Stimulated activated effector memory CD8-positive, alpha-beta T cell treated with anti-CD3 and anti-CD28 coated beads, Interleukin-12 subunit alpha, Interleukin-12 subunit beta, amount 100 ng/mL, for 72 hours (primary cell): Measurements from ENCODE around the gene WDR7.

Source experiments
- ATAC-seq: fragments of 150-1000 bp; cut with Tn5 transposase; 2 replicates; pipeline ENCODE4 v1.10.0; 2021
- DNase-seq, 2 donors: peaks; one replicate each; pipeline ENCODE4 v3.0.0; 2021 to 2022; ENCODE audit warnings: low spot score in 2 of 2
- H3K27ac Mint-ChIP-seq: one replicate; pipeline ENCODE4 v1.8.0; 2022; ENCODE audit warnings: mild to moderate bottlenecking, mixed read lengths
- H3K36me3 Mint-ChIP-seq: one replicate; pipeline ENCODE4 v1.8.0; 2022; ENCODE audit warnings: mild to moderate bottlenecking, mixed read lengths
- H3K4me1 Mint-ChIP-seq: one replicate; pipeline ENCODE4 v1.8.0; 2022; ENCODE audit warnings: mixed read lengths
- H3K4me3 Mint-ChIP-seq: one replicate; pipeline ENCODE4 v1.8.0; 2022; ENCODE audit warnings: mild to moderate bottlenecking, mixed read lengths
- H3K9me3 Mint-ChIP-seq: one replicate; pipeline ENCODE4 v1.8.0; 2022; ENCODE audit warnings: mixed read lengths

Gene WDR7

DNA sequence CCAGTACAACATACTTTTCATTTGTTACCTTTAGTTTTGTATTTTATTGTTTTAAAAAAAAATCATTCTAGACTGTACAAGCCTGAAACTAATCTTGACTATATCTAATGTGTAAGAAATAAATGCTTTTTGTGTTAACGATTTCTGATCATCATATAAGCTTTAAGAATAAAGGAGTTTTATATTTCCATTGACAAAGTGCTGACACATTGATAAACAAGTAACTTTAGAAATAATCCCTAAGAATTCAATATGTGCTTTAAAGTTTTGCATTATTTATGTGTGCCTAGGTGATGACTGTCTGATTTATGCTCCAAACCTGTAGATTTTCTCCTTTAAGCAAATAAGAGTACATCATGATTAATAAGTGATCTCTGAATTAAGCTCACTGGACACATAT is 248.5 kb downstream of the WDR7 start:
- ATAC-seq (no peak), DNase-seq (no peak)
- Mint-ChIP-seq H3K4me3 (no peak overlapping the region), H3K9me3 (no peaks in the 10 kb centered on the region), H3K4me1 (peaks cover 7% of the 10 kb centered on the region), H3K36me3 (no peaks in the 10 kb centered on the region), H3K27ac (no peak overlapping the region)

DNA sequence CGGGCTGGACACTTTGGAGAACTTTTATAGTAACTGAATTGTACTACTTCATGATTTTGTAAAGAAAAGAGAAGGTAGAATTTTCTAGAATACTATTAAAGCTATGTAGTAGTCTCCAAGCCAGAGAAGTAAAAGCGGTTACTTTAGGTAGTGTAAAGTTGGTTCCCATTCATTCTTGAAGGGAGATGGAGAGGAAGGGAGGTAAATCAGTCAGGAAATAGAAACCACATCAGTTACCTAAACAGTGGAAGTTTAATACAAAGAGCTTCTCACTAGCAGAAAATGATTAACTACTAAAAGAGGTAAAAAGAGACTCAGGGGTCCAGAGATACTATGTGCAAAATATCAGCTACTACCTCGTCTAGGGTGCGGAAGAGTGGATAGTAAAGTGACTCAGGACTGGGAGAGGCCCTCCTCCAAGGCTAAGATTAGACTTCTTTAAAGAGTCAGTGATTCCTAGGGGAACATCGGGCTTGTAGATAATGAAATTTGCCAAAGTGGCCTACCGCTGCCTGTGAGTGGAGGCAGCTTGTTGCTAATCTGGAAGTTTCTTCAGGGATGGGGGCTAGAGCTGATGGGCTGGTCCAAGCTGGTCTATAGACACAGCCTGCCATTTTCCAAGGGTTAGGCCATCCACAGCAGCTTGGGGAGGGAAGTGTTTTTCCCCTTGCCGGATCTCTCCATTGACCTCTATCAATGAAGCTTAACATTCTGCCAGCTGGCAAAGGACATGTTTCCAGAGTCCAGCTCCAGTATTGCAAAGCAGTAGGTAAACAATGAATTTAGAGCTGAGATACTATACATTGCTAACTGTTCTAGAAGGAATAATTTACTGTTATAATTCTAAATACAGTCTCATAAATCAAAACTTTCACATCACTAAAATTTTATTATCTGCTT is 249.3 kb downstream of the WDR7 start:
- H3K27ac Mint-ChIP-seq: no peak overlapping the region
- ATAC-seq: no peak

DNA sequence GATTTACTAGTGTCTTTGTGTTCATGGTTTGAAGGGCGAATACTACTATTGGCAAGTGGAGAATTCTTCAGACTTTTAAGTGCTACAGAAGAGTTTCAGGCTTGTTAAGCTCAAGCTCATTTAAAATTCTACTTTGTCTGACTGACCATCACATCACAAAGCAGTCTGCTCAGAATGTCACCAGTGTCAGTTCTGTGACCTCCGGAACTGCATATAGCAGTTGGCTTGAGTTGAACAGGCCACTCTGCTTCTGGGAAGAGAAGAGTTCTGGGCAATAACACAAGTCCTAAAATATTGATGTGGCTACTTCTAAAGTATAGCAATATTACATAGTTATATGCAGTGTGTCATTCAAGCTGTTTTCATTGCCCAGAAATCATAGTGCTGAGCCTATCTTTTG is 250.8 kb downstream of the WDR7 start:
- Mint-ChIP-seq H3K27ac (no peak overlapping the region), H3K4me1 (peaks cover 7% of the 10 kb centered on the region), H3K4me3 (no peak overlapping the region), H3K9me3 (no peaks in the 10 kb centered on the region), H3K36me3 (no peaks in the 10 kb centered on the region)
- ATAC-seq: no peak
- DNase-seq: no peak

More for the DNA sequence above, 249.3 kb downstream of the WDR7 start:
- H3K36me3 Mint-ChIP-seq: no peaks in the 10 kb centered on the region
- H3K4me3 Mint-ChIP-seq: no peak overlapping the region
- no peak for DNase-seq
- H3K9me3 Mint-ChIP-seq: no peaks in the 10 kb centered on the region
- peaks cover 7% of the 10 kb centered on the region for H3K4me1 Mint-ChIP-seq

DNA sequence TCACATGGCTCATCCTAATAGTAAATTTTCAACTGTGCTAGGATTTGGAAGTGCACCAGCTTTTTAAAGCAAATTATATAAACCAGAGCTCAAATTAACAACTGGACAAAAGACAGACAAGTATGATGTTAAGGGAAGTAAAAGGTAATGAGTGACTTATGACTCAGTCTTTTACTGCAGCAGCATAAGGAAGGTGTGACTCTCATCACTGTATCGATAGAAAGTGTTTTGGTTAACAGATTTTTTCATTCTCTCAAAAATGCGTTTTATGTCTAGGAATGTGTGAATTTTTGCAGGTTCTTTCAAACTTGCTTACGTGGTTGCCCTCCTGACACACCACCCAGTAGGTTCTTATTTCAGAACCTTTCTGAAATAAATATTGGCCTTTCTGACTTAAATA is 251.5 kb downstream of the WDR7 start:
- Mint-ChIP-seq H3K4me1 (peaks cover 7% of the 10 kb centered on the region), H3K27ac (no peak overlapping the region), H3K36me3 (no peaks in the 10 kb centered on the region), H3K4me3 (no peak overlapping the region), H3K9me3 (no peaks in the 10 kb centered on the region)
- DNase-seq (no peak), ATAC-seq (peak; percentile 66)

DNA sequence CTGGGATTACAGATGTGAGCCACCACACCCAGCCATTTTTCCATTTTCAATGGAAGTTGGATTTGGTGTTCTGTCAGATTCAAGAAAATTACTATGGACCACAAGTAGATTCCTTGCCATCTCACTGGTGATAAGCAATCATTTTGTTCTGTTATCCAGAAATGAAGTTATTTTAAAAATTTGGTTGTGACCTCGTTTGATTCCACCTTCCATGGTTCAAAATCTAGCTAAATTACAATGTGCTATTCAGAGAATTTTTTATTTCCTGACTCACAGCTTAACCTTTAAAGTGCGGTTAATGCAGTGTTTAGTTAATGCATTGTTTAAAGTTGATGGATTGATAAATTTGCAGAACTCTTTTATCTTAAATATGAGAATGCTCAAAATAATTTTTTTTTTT is 252.5 kb downstream of the WDR7 start:
- Mint-ChIP-seq H3K9me3 (no peaks in the 10 kb centered on the region), H3K27ac (no peak overlapping the region), H3K4me1 (peaks cover 7% of the 10 kb centered on the region), H3K36me3 (no peaks in the 10 kb centered on the region), H3K4me3 (no peak overlapping the region)
- DNase-seq (no peak), ATAC-seq (no peak)

DNA sequence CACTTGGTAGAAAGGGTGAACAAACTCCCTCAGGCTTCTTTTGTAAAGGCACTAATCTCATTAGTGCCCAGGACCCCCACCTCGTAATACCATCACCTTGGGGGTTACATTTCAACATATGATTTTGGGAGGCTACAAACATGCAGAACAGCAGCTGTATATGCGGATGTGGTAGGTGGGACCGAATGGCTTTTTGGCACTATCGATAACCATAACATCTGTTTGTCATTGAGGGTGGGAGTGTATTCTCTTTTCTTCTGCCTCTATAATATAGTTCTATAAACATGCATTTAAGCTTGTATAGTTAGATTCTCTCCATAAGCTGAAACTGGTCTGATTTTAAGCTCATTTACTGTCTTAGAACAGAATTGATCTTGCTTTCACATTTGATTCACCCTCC is 256.6 kb downstream of the WDR7 start:
- no peaks in the 10 kb centered on the region for H3K9me3 Mint-ChIP-seq
- H3K27ac Mint-ChIP-seq: no peak overlapping the region
- no peak overlapping the region for H3K4me3 Mint-ChIP-seq
- H3K36me3 Mint-ChIP-seq: no peaks in the 10 kb centered on the region
- ATAC-seq: no peak
- no peak for DNase-seq
- peaks cover 4% of the 10 kb centered on the region for H3K4me1 Mint-ChIP-seq

DNA sequence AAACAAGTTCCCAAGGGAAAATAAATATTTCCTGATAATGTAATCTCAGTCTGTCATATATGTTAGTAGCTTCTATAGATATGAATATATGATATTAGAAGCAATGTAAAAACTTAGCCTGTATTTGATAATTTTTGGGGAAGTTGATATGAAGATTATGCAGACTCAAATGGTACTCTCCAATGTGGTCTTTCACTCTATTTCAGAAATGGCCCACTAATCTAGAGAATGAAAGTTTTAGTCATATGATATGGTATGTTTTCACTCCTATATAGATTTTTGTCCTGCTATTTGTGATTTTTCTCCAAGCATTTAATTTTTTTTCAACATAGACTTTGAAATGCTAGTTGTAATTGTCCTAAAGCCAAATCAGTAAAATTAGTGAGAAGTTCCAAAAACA is 259.1 kb downstream of the WDR7 start:
- DNase-seq (no peak), ATAC-seq (peak; percentile 70)
- Mint-ChIP-seq H3K36me3 (no peaks in the 10 kb centered on the region), H3K9me3 (no peaks in the 10 kb centered on the region), H3K4me1 (peaks cover 4% of the 10 kb centered on the region), H3K27ac (no peak overlapping the region), H3K4me3 (no peak overlapping the region)

DNA sequence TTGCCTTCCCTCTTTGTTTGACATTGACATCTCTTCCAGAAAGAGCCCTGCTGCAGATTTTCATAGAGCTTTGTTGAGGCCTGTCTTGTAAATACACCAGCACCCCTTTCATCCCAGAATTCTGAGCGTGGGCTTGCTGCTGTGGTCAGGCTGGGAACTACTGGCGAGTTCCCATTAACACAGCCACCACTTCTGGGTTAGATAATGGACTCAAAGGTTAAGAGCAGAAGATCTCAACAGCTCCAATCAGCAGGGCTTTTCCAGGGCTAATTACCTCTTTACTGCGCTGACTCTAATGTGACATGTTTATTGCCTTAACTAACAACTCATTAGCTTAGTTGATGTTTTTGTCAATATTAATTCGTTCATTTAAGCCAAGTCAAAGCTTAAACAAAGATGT is 259.8 kb downstream of the WDR7 start:
- Mint-ChIP-seq H3K4me3 (no peak overlapping the region), H3K36me3 (no peaks in the 10 kb centered on the region), H3K4me1 (peaks cover 4% of the 10 kb centered on the region), H3K27ac (no peak overlapping the region), H3K9me3 (no peaks in the 10 kb centered on the region)
- DNase-seq (no peak), ATAC-seq (no peak)

DNA sequence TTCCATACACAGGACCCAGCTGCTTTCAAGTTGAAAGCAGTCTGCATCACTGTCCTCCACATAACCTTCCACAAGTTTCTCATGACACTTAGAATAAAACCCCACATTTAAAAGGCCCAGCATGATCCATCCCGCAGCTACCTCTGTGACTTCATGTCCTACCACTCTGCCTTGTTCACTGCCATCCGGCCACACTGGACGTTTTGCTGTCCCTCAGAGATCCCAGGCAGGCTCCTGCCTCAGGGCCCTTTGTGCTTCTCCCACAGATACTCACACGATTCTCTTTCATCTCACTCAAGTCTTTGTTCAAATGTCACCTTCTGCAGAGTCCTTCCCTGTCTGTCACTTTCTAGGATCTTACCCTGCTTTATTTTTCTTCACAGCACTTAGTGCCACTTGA is 262.8 kb downstream of the WDR7 start:
- H3K4me3 Mint-ChIP-seq: no peak overlapping the region
- H3K27ac Mint-ChIP-seq: no peak overlapping the region
- ATAC-seq: no peak
- H3K36me3 Mint-ChIP-seq: no peaks in the 10 kb centered on the region
- peaks cover 4% of the 10 kb centered on the region for H3K4me1 Mint-ChIP-seq
- DNase-seq: no peak
- no peaks in the 10 kb centered on the region for H3K9me3 Mint-ChIP-seq

DNA sequence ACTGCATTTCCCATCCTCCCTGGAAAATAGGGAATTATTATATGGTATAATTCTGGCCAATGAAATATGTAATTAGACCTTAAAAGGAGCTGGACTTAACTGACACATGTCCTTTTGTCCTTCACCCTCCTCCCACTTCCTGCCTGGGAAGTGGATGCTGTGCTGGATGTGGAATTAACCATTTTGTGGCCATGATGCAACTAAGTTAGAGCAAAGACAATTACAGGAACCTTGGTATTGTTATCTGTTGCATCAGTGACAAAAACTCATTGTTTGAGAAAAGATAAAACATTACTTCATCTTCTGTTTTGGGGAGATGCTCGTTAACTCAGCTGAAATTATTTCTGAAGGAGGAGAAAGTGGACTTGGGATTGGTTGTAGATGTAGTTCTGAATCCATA is 268.0 kb downstream of the WDR7 start:
- peaks cover 7% of the 10 kb centered on the region for H3K4me1 Mint-ChIP-seq
- ATAC-seq (no peak), DNase-seq (no peak)
- H3K36me3 Mint-ChIP-seq: no peaks in the 10 kb centered on the region
- H3K27ac Mint-ChIP-seq: no peak overlapping the region
- H3K9me3 Mint-ChIP-seq: no peaks in the 10 kb centered on the region
- no peak overlapping the region for H3K4me3 Mint-ChIP-seq

DNA sequence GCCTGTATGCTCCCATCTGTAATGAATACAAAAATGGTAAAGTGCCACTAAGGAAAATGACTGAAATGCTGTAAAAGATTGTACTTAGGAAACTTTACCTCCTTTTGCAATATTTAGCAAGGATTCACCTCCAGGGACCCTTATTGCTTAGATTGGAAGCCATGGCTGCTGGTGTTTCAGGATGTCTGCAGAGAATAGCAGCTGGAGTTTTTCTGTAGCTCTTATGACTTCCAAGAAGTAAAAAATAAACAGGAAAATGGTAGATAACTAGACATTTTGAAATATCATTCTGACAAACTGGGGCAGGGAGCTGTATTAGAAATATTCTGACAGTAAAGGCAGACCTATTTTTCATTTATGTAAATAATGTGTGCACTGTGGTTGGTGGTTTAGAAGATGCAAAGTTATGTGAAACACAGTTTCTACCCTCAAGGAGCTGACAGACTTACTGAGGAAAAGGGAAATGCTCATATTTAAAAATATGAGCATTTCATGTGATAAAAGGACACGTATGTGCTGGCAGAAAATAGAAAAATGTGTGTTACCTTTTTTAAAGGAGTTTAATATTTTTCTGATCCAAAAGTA is 270.8 kb downstream of the WDR7 start:
- Mint-ChIP-seq H3K4me1 (peaks cover 7% of the 10 kb centered on the region), H3K27ac (no peak overlapping the region), H3K9me3 (no peaks in the 10 kb centered on the region), H3K36me3 (no peaks in the 10 kb centered on the region), H3K4me3 (no peak overlapping the region)
- ATAC-seq (peak; percentile 78), DNase-seq (no peak)

DNA sequence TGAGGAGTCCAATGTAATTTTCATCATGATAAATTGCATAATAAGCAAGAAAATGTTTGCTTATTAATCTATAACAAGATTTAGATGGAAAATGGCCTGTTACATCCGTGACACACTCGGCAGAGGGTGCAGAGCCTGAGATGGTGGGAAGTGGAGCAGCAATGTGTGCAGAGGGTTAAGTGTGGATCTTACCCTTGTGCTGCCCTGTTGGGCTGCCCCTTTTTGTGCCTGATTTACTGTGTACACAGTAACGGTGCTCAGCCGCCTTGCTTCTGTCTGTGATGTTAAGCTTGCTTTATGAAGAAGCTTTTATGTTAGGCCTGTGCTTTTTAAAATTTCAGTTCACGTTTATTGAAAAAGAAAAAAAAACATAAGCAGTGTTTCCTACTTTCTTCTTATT is 275.6 kb downstream of the WDR7 start:
- no peak overlapping the region for H3K4me3 Mint-ChIP-seq
- no peak overlapping the region for H3K27ac Mint-ChIP-seq
- H3K9me3 Mint-ChIP-seq: no peaks in the 10 kb centered on the region
- ATAC-seq (no peak), DNase-seq (no peak)
- H3K4me1 Mint-ChIP-seq: peaks cover 6% of the 10 kb centered on the region
- no peaks in the 10 kb centered on the region for H3K36me3 Mint-ChIP-seq

DNA sequence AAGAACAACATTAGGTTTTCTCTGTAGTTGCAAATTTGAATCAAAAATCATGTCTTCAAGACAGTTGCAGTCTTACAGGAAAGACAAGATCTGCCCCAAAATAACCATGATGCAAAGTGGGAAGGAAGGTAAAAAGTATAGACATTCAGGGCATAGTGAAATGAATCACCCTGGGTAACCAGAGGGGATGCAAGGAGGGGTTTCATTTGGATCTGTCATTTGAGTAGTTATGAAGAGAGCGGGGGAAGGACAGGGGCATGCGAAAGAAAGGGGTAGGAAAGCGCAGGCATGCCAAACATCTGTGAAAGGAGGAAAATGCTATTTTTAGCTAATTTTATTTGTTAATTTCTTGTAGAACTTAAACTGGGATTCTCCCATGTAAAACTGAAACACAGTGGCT is 276.6 kb downstream of the WDR7 start:
- peak; percentile 94 for ATAC-seq

DNA sequence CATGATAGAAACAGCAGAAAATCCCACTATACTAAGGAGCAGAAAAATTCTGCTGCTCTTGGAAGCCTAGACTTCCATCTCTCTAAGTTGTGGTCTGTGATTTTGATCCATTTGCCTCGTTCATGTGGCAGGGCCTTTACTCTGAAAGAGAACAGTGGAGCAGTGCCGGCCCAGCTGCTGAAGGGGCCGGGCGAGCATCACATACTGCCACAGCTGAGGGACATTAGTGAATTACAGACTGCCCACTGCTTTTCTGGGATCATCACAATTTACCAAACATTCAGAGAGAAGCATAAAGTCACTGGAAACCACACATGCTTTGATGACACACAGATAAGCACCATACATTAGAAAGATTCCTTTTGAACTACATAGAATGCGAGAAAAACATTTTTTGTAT is 278.7 kb downstream of the WDR7 start:
- Mint-ChIP-seq H3K4me1 (peaks cover 12% of the 10 kb centered on the region), H3K9me3 (no peaks in the 10 kb centered on the region), H3K27ac (no peak overlapping the region), H3K4me3 (no peak overlapping the region), H3K36me3 (no peaks in the 10 kb centered on the region)
- no peak for ATAC-seq
- no peak for DNase-seq

More for the DNA sequence above, 276.6 kb downstream of the WDR7 start:
- Mint-ChIP-seq H3K4me1 (peaks cover 6% of the 10 kb centered on the region), H3K27ac (no peak overlapping the region), H3K36me3 (no peaks in the 10 kb centered on the region), H3K9me3 (no peaks in the 10 kb centered on the region), H3K4me3 (no peak overlapping the region)
- peak in 1 of 2 donors; percentile 52 for DNase-seq

DNA sequence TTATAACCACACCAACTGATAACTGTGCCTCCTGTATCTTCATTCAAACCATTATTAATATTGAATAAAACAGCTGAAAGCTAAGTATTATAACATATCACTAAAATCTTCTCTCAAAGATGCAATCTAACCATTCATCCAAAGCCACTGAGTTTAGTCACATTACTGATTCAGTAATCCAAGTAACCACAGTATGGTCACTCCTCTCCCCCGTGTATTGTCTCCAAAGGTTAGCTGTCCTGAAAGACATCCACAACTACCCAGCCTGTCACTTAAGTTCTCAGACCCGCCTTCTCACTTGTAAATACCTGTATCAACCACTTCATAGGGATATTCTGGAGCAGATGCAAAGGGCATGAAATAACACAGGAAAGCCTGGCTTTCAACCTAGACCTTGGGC is 282.3 kb downstream of the WDR7 start:
- ATAC-seq (peak; percentile 68), DNase-seq (no peak)
- no peaks in the 10 kb centered on the region for H3K9me3 Mint-ChIP-seq
- peaks cover 9% of the 10 kb centered on the region for H3K36me3 Mint-ChIP-seq
- no peak overlapping the region for H3K4me3 Mint-ChIP-seq
- H3K27ac Mint-ChIP-seq: no peak overlapping the region
- H3K4me1 Mint-ChIP-seq: peaks cover 6% of the 10 kb centered on the region

DNA sequence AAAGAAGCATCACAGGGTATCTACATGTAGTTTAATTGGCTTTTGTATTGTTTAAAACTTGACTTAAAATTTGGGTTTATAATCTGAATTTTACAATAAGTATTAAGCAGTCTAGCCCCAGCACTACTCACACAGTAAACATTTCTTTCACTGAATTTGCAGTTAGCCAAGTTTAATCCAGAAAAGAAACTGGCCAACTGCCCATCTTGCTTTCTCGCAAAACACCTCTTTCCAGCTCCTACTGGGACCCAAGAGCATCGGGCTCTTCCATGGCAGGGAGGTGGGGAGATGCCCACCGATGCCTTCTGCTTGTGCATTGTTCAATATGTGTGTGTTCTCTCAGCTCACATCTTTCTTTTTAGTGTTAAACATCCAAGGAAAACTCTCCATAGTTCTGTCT is 283.0 kb downstream of the WDR7 start:
- DNase-seq: no peak
- Mint-ChIP-seq H3K9me3 (no peaks in the 10 kb centered on the region), H3K4me3 (no peak overlapping the region), H3K36me3 (peaks cover 9% of the 10 kb centered on the region), H3K27ac (no peak overlapping the region), H3K4me1 (peaks cover 6% of the 10 kb centered on the region)
- no peak for ATAC-seq
